Measurements from ENCODE around the gene GPRIN1.
A peak's percentile ranks its signal among the peaks of the same experiment; 100 is the strongest.
"Not testable (repeated sequence)": the region's sequence is repeated elsewhere in the genome, so short reads cannot be mapped to it uniquely, and the experiment has no call there.

The GPRIN1 gene

DNA sequence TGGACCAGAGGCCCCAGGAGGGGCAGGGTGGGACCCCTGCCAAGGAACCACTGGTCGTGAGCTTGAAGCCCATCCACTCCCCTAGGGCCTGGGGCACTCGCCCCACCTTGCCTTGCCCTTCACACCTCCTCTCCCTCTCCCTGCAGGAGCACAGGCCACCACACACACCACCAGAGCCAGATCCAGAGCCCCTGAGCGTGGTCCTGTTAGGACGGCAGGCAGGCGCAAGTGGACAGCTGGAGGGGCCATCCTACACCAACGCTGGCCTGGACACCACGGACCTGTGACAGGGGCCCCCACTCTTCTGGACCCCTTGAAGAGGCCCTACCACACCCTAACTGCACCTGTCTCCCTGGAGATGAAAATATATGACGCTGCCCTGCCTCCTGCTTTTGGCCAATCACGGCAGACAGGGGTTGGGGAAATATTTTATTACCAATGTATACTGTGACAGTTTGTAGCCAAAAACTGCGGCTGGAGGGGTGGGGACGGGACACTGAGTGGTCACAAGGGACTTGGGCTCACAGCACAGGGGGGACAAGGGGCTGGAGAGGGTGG is 14.5 kb downstream of the GPRIN1 start:
- no peak for DNase-seq

DNA sequence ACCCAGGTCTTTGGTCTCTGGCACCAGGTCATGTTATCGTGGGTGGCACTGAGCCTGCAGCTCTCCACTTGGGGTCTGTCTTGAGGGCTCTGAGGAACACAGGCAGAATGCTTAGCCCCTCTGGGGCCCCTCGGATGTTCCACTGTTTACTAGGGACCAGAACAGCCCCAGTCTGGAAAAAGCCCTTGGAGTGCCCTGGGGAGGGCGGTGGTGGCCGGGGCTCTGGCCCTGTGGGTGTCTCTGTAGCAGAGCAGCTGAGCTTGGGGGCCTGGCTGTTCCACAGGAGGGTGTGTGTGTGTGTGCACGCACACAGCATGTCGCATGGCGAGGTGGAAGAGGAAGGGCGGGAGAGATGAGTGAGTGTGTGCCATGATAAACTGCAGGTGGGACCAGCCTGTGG is 15.4 kb downstream of the GPRIN1 start:
- no peak for DNase-seq

DNA sequence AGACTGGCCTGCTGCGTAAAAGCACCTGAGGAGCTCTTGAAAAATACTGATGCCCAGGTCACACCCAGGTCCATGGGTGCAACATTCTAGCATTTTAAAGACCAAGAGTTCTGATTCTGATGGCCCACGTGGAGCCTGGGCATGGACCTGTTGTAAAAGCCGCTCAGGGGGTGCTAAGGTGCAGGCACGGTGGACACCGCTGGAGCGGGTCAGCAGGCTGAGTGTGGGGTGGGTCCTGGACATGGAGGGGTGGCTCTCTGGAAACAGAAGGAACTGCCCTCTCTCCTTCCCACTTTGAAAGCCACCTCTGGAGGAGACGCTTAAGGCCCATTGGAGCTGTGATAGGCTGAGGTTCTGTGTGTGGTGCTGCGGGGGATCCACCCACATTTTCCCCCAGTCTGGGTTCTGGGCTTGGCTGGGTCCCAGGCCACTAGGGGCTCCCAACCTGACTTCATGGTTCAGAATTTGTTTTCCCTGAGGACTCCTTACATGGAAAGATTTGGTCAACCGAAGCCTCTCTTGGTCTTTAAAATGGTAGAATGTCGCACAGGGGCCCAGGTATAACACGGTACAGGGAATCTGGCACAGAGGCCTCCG is 16.6 kb downstream of the GPRIN1 start:
- DNase-seq = no peak

DNA sequence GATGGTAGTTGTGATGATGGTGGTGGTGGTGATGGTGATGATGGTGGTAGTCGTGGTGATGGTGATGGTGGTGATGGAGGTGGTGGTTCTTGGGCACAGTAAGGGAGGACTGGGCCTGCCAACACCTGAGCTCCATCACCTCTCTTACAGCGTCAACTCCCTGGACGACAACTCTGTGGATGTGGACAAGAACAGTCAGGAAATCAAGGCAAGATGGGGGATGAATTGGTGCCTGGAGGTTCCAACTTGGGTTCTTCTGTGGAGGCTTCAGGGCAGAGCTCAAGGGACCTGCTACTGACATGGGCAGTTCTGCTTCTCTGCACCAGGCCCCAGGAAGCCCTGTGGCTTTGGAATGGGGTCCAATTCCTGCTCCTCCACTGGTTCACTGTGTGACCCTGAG is 17.4 kb downstream of the GPRIN1 start:
- DNase-seq = no peak

DNA sequence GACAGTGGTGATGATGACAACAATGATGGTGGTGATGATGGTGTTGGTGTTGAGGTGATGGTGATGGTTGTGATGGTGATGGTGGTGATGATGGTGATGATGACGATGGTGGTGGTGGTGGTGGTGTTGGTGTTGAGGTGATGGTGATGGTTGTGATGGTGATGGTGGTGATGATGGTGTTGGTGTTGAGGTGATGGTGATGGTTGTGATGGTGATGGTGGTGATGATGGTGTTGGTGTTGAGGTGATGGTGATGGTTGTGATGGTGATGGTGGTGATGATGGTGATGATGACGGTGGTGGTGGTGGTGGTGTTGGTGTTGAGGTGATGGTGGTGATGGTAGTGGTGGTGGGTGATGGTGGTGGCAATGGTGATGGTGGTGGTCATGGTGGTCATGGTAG is 18.3 kb downstream of the GPRIN1 start:
- not testable (repeated sequence) for DNase-seq

DNA sequence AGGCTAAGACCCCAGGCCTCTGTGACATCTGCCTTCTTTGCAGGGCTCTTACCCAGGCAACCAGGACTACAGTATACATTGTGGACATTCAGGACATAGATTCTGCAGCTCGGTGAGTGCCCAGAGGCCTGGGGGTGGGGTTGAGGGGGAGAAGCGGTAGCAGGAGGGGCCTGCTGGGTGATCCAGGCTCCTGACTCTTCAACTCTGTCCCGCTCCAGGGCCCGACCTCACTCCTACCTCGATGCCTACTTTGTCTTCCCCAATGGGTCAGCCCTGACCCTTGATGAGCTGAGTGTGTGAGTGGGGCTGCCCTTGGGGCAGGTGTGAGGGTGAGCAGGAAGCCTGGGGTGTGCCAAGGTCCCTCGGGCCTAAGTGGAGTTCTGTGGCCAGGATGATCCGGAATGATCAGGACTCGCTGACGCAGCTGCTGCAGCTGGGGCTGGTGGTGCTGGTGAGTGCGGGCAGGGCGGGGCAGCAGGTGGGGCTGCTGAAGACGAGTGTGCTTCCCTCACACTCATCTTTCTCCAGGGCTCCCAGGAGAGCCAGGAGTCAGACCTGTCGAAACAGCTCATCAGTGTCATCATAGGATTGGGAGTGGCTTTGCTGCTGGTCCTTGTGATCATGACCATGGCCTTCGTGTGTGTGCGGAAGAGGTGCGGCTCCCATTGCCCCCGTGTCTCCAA is 19.8 kb downstream of the GPRIN1 start:
- DNase-seq = no peak

DNA sequence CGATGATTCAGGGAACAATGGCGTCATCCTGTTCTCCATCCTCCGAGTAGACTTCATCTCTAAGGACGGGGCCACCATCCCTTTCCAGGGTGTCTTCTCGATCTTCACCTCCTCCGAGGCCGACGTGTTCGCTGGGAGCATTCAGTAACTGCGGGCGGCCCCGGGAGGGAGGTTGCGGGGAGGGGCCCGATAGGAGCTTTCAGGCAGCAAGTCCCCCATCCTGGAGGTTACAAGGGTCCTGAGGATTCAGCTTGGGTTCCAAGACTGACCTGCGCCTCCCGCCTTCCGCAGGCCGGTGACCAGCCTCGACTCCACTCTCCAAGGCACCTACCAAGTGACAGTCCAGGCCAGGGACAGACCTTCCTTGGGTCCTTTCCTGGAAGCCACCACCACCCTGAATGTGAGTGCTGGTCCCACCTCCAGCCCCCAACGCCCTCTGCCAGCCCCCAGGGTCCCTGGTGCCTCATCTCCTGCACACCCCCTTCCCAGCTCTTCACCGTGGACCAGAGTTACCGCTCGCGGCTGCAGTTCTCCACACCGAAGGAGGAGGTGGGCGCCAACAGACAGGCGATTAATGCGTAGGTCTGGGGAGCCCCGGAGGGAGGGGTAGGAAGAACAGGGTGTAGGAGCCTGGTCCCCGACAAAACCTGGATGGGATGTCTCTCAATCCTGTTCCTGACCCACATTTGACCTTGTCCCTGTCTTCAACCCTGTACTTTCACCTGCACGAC is 20.8 kb downstream of the GPRIN1 start:
- no peak for DNase-seq

DNA sequence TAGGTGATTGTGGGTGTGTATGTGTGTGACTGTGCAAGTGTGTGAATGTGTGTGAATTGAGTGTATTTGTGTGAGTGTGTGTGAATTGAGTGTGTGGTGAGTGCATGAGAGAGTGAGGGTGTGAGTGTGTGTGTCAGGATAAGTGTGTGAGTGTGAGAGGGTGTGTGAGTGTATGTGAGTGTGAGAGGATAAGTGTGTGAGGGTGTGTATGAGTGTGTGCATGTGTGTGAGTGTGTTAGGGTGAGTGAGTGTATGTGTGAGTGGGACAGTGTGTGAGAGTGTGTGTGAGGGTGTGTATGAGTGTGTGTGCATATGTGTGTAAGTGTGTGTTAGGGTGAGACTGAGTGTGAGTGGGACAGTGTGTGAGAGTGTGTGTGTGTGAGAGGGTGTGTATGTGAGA is 21.7 kb downstream of the GPRIN1 start:
- DNase-seq = no peak

DNA sequence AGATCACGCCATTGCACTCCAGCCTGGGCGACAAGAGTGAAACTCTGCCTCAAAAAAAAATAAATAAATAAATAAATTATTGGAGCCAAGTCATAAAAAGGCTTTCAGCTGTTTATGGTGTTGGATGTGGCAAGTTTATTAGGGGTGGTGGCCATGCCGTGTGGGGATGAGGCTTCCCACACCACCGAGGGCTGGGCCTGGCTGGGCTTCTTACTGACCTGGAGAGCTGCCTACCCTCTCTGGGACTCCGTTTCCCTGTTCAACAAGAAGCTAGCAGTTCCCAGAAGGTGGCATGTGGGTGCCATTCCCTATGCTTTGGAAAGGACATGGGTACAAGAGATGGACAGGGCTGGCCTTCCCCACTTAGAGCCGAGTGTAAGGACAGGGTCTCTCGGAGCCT is 22.6 kb downstream of the GPRIN1 start:
- DNase-seq = no peak

DNA sequence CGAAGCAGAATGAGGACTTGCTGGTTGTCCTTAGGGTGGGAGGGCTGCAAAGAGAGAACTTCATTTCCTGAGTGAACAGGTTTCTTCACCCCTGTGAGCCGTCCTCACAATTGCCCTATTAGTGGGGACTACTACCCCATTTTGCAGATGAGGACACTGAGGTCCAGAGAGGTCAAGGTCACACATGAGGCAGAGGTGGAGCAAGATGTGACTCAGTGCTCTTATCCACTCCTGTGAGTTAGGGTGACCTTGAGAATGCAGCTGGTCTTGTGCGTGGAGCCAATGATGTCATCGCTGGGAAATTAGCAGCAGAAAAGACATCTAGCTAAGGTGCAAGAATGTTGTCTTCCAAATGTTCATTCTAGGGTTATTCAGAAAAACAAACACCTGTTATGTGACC is 26.9 kb downstream of the GPRIN1 start:
- no peak for DNase-seq

DNA sequence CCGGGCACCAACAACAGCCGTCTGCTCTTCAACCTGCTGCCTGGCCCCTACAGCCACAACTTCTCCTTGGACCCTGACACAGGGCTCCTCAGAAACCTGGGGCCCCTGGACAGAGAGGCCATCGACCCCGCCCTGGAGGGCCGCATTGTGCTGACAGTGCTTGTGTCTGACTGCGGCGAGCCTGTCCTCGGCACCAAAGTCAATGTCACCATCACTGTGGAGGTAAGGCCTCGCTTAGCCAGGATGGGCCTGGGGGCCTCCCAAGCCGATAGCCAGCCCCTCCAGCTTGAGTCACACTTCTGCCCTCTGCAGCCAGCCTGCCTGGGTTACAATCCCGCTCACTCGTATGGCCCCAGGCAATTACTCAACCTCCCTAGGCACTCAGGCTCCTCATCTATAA is 28.6 kb downstream of the GPRIN1 start:
- no peak for DNase-seq

DNA sequence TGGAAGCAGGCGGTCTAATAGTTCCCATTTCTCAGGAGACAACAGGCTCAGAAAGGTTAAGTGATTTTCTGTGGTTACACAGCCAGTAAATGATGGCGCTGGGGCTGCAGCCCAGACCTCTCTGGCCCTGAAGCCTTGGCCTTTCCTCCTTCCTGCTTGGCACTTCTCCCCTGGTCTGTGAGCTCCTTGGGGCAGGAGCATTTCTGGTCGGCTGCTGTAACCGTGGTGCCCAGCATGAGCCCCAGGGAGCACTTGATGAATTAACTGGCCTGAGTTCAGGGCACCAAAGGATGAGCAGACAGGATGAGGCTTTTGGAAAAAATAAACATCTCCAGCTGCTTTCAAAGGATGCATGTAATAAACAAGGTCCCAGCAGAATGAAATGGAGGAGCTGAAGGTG is 30.6 kb downstream of the GPRIN1 start:
- DNase-seq = no peak

DNA sequence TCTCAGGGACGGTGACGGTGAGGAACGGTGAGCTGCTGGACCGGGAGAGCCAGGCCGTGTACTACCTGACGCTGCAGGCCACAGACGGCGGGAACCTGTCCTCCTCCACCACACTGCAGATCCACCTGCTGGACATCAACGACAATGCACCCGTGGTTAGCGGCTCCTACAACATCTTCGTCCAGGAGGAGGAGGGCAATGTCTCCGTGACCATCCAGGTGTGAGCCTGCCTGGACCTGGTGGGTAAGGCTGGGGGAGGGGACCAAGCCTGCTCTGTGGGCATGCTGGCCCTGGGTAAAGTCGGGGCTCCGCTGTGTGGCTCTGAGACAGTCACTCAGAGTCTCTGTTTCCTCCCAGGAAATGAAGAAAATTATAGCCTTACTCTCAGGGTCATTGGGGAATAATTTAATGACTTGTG is 31.6 kb downstream of the GPRIN1 start:
- peak; percentile 21 for DNase-seq

DNA sequence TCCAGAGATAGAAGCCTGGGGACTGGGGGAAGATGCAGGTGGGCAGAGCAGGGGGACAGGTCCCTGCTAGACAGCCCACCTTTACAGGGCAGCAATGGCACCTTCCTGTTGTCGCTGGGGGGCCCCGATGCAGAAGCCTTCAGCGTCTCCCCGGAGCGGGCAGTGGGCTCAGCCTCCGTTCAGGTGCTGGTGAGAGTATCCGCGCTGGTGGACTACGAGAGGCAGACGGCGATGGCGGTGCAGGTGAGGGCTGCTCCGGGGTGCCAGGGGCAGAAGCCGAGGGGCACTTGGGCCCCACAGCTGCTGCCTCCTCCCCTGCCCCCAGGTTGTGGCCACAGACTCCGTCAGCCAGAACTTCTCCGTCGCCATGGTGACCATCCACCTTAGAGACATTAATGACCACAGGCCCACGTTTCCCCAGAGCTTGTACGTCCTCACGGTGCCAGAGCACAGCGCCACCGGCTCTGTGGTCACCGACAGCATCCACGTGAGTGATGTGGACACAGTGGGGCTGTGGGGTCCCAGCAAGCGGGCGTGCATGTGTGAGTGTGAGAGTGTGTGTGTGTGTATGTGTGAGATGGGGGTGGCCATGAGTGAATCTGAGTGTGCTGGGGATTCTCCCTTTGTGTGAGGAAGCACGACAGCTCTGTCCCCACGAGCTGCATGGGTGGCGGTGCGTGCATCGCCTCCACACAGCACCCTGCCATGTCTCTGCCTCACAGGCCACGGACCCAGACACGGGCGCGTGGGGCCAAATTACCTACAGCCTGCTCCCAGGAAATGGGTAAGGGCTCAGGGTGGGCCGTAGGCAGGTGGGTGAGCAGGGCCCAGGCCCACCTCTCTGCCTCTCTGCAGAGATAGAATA is 32.4 kb downstream of the GPRIN1 start:
- DNase-seq = no peak

DNA sequence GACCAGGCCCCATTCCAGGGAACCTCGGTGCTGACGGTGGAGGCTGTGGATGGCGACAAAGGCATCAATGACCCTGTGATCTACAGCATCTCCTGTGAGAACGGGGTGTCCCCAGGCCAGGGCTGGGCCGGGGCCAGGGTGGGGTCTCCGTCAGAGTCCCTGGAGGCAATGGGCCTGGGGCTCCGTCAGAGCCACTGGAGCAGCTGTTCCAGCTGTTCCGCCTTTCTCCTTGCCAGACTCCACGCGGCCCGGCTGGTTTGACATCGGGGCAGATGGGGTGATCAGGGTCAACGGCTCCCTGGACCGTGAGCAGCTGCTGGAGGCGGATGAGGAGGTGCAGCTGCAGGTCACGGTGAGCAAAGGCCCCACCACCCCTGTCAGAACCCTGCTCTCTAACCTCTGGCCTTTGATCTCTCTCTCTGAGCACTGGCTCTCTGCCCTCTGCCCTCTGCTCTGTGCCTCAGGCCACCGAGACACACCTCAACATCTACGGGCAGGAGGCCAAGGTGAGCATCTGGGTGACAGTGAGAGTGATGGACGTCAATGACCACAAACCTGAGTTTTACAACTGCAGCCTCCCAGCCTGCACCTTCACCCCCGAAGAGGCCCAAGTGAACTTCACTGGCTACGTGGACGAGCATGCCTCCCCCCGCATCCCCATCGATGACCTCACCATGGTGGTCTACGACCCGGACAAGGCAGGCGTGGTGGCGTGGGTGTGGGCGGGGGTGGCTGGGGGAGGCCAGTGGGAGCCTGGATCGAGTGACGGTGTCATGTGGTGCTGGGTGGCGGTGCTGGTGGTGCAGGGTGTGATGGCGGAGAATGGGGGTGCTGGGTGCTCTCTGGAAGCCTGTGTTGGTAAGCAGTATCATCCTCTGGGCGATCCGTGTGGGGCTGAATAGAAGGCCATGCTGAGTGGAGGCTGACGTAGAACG is 34.2 kb downstream of the GPRIN1 start:
- DNase-seq = no peak

DNA sequence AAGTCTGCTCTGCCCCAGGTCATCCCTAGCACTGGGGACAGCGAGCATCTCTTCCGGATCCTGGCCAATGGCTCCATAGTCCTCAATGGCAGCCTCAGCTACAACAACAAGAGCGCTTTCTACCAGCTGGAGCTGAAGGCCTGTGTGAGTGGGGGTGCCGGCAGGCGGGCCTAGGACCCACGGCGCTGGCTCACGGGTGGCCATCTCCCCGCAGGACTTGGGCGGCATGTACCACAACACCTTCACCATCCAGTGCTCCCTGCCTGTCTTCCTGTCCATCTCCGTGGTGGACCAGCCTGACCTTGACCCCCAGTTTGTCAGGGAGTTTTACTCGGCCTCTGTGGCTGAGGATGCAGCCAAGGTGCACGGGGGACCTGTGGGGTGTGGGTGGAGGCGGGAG is 34.9 kb downstream of the GPRIN1 start:
- no peak for DNase-seq

DNA sequence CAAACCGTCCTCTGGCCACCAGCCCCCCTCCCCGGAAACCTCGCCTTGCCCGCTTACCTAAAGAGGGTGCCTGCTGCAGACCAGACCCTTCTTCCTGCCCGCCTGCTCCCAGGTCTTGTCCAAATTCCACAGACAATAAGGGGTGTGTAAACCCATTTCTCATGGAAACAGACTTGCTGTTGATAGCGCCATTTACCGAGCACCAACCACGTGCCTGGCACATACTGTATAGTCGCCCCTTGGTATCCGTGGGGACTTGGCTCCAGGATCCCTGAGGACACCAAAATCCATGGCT is 35.7 kb downstream of the GPRIN1 start:
- DNase-seq = no peak

DNA sequence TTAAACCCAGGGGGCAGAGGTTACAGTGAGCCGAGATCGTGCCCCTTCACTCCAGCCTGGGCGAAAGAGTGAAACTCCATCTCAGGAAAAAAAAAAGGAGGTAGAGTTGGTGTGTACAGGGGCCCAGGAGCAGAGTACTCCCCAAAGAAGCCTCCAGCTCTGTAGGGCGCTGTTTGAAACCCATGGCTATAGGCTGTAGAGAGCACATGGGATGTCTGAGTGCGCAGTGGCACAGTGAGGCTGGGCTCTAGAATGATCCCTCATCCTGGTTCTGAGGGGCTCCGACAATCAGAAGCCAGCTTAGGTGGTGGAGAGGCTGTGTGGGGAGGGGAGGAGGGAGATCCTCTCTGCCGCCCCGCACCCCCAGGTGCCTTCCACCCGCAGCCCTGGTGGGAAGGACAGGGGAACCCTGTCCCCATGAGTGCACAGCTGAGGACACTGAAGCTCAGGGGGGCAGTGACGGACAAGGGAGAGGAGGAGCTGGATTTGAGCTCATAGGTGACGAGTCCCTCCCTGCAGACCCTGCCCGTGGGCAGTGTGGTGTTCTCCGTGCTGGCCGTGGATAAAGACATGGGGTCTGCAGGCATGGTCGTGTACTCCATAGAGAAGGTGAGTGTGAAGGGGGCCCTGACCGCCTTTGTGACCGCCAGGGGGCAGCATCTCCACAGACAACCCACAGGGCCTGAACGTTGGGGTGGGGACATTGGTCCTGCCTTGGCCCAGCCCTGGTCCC is 36.2 kb downstream of the GPRIN1 start:
- peak; percentile 75 for DNase-seq

DNA sequence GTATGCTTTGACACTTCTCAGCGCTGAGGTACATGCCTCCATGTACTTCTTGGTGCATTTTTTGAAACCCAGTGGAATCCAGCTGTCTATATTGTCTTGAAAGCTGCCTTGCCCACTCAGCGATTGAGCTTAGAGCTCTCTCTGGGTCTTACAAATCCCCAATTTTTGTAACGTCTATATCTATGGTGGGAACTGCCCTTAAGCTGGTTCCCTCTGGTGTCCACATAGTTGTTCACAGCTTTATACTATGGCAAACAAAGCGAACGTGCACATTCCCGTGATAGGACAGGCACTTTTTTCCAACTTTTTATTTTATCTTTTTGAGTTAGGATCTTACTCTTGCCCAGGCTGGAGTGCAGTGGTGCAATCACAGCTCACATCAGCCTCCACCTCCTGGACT is 39.9 kb downstream of the GPRIN1 start:
- no peak for DNase-seq

DNA sequence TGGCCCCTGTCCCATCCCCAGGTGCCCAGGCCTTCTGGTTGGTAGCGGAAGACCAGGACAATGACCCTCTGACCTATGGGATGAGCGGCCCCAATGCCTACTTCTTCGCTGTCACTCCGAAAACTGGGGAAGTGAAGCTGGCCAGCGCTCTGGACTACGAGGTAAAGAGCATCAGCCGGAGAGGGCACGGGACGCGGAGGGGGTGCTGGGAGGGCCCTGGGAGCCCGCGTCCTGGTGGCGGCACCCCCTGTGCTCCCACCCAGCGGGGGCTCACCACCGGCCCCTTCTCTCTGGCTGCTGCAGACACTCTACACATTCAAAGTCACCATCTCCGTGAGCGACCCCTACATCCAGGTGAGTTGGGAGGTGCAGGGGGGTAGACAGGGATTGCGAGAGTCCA is 41.3 kb downstream of the GPRIN1 start:
- no peak for DNase-seq

DNA sequence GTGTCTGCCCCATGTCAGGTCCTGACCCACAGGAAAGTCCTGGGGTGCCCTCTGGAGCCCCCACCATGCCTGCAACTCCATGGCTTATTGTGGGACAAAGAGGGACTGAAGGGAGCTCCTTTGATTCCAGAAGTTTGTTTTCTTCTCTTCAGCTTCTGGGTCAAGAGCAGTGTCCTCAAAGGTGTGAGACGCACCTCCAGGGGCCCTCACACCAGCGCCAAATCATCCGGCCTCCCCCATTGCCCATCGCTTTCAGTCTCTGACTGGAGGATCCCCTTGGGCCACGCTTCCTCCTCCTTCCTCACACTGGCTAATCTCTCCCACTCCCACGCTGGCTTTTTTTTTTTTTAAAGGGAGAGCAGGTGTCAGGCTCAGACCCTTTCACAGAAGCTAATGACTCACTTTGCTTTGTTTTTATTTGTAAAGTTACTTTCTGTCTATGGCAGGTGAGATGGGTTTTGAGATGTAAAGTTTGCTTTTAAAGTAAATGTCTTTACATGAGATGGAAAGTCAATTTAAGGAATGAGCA is 44.1 kb downstream of the GPRIN1 start:
- DNase-seq = no peak
